HL-60/S4 treated with retinoic acid at 250 ng/mL for 4 days and 3 days (cell line): ENCODE results near the gene TNFAIP8L2.

Experiments used
- in situ Hi-C: fragments of 300-500 bp; cut with MboI; formaldehyde crosslinking; loops from 2 replicates; pipeline ENCODE4 v1.7.0; 2022; ENCODE audit warnings: low sequenced_read_pairs

Gene TNFAIP8L2

DNA sequence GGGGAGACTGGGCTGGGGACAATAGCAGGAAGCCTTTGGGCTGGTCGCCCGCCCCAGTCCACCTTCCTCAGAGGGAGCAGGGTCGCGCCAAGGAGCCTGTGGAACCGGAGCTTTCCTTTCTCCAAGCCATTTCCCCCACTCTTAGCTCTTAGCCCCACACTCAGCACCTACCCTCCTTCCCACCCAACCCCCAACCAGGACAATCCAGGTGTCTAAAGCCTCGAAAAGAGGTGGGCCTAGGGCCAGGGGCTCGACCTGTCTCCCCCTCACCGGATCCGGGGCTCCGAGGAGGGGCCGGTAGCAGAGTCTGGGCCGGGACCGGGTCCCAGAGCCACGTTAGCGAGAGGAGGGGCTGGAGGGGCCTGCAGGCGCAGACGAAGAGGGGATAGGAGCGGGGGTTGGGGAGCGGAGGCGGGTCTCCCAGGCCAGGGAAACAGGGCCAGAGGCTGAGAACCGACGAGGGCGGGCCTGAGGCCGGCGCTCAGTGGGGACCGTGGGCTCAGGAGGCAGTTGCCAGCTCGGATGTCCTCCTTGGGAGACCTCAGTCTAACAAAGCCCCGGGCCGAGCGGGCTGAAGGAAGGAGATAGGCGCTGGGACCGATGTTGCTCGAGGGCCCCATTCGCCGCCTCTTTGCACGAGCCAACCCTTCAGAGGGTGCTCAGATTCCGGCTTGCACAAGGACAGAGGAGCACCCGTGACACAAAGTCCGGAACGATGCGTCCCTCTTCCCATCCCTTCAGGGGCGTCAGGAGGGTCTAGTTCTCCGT lies 11.0 kb upstream of the TNFAIP8L2 start:
- in situ Hi-C loops = no loop called here

DNA sequence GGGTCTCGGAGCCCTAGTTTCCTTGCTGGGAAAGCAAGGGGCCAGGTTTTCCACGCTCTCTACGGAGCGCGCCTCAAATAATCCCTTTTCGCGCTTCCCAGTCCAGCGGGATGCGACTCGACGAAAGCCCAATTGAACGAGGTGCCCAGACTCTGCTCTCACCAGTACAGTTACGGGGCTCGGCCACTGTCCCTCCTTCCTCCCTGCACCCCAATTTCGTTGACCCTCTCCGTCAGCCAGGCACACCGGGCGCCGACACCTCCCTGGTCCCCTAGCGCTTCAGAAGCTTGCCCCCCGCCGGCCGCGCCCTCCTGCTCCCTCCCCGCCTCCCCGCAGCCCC lies 10.4 kb upstream of the TNFAIP8L2 start:
- in situ Hi-C loops = no loop called here

DNA sequence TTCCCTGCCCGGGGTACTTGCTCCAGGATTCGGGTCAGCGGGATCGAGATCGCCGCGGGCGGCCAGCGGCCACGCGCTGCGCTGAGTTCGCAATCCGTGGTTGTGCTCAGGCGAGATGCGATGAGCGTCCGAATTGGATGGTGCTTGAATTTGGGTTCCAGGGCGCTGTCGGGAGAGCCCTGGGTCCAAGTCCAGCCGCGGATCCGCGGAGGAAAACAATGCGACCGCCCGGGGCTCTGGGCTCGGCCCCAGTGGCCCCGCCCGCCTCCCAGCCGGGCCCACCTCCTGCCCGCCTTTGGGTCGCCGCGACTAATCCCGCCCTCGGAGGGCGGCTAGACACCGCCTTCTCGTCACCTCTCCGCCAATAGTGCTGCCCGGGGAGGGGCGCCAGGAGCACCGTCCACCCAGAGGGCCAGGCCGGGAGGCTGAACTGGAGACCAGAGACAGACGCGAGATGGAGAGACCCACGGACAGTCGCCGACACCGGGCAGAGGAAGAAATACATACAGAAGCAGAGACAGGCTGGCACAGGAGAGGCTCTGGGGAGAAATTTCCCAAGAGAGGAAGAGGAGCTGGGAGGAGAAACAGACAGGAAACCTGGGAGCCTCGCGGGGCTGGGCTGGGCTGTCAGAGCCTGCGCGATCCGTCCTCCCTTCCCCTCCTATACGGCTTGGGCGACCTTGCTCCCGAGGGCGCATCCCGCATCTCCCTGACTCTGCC lies 9.9 kb upstream of the TNFAIP8L2 start, which contains the start of gene SEMA6C:
TSS of gene SEMA6C (minus strand) at position 220 of the 720 bp plus-strand sequence. CDS start 4,010 bp downstream, outside the sequence.
- in situ Hi-C loops = no loop called here

DNA sequence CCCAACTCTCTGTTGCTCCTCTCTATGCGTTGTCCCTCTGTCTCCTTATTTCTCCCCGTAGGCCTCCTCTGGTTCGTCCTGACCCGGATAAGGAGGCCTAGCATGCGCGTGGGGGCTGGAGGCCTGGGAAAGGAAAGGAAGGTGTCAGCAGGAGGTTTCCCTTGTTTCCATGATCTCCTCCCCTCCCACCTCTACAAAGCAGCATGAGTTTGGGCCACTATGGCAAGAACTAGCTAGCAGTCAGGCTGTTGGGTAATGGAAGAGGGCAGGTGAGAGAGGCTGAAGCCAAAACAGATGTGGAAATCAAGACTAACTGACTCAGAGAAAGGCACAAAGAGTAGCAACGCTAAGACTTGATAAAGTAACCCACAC lies 9.3 kb upstream of the TNFAIP8L2 start:
- in situ Hi-C loops = no loop called here

DNA sequence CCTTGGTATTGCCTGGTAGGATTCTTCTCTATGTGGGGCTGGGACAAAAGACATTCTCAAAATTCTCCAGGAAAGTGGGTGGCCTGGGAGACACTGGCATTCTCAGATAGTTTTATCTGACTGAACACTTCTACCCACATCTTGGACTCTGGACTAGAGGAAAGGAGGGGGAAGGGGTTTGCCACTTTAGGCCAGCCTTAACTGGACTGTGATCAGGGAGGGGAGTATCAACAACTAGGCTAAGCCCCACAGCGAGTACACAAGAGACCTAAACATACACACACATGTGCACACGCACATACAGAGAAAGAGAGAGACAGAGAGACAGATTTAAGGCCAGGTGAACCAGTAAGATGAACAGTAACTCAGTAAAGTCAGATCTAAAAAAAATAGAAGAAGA lies 8.8 kb upstream of the TNFAIP8L2 start:
- in situ Hi-C loops = no loop called here

DNA sequence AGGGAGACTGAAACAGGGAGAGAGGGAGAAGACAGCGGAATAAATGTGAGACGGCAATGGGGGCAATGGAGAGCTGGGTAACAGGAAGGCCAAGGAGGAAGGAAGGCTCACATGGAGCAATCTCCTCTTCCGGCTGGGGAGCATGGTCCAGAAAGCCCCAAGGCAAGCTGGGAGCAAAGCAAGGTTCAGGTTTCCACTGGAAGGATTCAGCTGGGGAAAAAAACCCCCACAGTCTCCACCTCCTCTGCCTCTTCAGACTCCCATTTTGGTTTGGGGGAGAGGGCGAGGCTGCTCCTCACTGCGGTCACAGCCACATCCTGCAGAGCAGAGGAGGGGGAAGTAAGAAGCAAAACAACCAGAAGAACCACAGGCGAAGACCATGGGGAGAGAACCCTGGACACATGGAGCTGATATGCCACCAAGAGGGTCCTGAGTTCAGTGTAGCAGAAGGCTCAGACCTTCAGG lies 650 bp downstream of the TNFAIP8L2 start:
- in situ Hi-C loops = no loop called here

DNA sequence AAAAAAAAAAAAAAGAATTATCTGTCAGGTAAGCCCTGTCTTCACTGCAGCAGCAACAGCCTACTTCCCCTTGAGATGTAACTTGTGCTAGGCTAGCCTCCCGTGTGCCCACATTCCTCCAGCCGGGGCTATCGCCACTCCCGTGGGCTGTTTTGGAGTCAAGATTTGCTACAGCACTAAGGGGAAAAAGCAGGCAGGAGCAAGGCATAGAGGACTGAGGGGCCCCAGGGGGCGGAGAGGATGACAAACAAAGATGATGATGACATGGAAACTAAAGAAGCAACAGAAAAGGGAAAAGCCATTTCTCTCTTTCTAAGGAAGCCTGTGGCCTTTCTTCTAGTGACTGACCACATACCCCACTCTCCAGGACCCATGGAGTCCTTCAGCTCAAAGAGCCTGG lies 1.9 kb downstream of the TNFAIP8L2 start:
- in situ Hi-C loops = no loop called here

DNA sequence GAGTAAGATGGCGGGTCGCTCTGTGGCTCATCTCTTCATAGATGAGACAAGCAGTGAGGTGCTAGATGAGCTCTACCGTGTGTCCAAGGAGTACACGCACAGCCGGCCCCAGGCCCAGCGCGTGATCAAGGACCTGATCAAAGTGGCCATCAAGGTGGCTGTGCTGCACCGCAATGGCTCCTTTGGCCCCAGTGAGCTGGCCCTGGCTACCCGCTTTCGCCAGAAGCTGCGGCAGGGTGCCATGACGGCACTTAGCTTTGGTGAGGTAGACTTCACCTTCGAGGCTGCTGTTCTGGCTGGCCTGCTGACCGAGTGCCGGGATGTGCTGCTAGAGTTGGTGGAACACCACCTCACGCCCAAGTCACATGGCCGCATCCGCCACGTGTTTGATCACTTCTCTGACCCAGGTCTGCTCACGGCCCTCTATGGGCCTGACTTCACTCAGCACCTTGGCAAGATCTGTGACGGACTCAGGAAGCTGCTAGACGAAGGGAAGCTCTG lies 2.4 kb downstream of the TNFAIP8L2 start:
- in situ Hi-C loops = no loop called here

DNA sequence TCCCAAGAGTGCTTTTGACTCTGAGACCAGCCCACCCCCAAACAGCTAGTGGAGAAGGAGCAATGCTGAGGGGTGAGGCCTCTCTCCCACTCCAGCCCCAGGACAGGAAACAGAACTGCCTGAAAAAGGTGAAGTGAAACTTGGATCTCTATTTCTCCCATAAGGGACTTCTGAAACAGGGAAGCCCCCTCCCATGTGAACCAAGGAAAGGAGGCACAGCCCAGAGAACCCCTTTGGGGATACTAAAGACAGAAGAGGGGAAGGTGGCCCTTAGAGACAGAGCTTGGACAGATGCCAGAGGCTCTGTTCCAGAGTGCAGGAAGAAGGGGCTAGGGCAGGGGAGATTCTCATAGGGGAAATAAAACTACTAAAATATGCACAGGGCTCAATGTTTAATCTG lies 2.9 kb downstream of the TNFAIP8L2 start:
- in situ Hi-C loops = no loop called here

DNA sequence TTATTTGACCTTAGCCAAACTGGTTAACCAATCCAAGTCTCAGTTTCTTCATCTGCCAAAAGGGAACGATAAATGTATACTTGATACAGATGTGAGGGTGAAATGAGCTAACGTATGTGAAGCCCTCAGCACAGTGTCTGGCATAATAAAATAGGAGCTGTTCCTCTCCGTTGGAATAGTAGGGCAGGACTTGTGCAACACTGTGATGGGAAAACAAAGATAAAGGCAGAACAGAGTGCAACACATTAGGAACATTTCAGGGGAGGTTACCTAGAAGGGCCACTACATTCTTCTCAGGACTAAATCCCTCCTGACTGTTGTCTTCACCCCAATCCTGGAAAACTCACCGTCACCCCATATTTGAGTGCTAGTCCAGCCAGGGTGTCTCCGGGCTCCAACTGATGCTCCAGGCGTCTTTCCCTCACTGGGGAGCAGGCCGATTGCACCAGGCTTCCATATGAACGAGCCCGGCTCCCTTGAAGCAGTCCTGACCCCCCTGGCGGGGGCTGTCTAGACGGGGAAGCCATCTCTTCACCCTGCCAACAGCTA lies 8.4 kb downstream of the TNFAIP8L2 start:
- in situ Hi-C loops = no loop called here

DNA sequence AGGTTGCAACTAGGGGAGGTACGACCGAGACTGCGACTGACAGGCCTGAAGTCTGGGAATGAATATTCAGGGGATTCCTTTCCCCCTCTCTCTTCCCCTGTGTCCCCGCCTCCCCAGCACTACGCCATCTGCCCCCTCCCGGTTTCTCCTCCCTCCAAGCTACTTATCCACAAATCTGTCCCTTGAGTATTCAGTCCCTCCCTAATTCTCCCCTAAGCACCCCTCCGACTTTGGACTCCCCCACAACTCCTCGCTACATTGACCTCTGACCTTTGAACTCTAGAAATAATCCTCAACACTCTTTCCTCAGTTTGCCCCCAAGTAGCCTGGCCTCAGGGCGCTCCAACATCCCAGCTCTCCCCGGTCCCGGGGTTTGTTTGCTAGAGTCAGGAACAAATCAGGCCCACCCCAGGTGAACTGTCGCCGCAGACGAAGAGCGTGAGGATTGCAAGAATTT lies 8.9 kb downstream of the TNFAIP8L2 start:
- in situ Hi-C loops = no loop called here

DNA sequence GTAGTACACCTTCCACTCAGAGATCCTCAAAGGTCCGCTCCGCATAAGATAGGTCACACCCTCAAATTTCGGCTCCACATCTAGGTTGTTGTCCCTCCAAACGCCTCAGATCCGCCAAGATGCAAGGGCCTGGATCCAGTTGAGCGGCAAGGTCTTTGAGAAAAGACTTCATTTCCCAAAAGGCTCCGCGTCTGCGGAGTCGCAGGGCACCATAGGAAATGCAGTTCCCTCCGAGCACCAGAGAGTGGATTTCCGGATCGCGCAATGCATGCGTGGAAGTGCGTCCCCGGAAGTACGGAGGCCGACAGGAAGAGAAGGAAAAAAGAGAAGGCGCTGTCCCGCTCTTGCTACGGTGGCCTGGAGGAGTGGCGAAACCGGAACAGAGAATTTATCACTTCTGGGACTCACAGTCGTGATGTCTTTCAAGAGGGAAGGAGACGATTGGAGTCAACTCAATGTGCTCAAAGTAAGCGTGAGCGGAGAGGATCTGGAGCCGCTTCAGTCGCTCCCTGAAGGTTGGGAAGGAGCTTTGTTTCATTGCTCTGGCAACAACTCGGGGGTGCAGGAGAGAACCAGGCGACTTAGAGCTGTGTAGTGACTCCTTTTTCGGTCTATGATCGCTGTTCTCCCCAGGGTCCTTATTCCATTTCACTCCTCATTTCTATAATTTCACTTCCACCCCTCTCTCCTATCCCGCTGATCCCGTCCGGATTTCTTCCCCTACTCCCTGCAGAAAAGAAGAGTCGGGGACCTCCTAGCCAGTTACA lies 9.5 kb downstream of the TNFAIP8L2 start, which contains the start of the genes LYSMD1 and SCNM1:
TSS of gene LYSMD1 (minus strand) at position 165 of the 767 bp plus-strand sequence. CDS start 644 bp downstream, outside the sequence.
TSS of gene SCNM1 (plus strand) at position 407 of the 767 bp plus-strand sequence. CDS start at position 416, 9 bp downstream.
- in situ Hi-C loops = no loop called here

DNA sequence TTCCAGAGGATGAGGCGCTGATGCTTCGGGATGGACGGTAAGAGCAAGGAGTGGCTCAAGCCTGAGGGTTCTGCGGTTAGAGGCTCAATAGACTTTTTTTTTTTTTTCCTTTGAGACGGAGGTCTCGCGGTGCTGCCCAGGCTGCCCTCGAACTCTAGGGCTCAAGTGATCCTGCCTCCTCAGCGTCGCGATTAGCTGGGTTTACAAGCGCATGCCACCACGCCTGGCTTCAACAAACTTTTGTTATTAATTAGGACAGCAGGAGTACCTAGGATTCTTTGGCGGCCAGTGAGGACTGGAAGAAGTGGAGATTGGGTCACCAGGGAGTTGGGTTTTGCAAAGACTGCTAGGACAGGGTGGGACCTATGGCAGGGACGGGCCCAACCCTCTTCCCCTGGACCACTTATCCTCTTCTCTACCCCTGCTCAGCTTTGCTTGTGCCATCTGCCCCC lies 10.1 kb downstream of the TNFAIP8L2 start:
- in situ Hi-C loops = no loop called here

DNA sequence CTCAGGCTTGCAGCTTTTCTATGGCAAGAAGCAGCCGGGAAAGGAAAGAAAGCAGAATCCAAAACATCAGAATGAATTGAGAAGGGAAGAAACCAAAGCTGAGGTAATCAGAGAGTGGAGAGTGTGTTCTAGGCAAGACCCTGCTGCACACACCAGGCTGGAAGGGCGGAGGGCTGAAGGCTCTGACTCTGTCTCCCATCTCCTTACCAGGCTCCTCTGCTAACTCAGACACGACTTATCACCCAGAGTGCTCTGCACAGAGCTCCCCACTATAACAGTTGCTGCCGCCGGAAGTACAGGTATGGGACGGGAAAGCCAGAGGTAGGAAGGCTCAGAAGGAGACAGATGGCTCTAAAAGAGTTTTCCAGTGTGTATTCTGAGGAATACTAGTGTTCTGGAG lies 10.7 kb downstream of the TNFAIP8L2 start:
- in situ Hi-C loops = no loop called here

DNA sequence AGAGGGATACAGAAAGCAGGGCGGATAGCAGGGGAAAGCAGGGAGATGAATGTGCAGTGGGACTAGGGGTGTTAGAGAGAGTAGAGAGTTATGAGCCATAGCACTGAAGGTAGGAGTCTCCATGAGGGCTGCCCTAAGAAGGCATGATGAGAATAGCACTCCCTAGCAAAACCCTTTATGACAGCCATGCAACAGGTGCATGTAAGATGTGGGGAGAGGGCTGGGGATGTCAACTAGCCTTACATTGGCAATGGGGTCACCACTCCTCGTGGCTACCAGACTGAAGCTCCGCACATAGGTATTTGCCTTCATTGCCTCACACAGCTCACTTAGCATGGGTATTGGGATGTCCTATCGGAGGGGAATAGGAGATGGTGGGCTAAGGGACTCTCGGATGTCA lies 14.7 kb downstream of the TNFAIP8L2 start:
- in situ Hi-C loops = no loop called here

DNA sequence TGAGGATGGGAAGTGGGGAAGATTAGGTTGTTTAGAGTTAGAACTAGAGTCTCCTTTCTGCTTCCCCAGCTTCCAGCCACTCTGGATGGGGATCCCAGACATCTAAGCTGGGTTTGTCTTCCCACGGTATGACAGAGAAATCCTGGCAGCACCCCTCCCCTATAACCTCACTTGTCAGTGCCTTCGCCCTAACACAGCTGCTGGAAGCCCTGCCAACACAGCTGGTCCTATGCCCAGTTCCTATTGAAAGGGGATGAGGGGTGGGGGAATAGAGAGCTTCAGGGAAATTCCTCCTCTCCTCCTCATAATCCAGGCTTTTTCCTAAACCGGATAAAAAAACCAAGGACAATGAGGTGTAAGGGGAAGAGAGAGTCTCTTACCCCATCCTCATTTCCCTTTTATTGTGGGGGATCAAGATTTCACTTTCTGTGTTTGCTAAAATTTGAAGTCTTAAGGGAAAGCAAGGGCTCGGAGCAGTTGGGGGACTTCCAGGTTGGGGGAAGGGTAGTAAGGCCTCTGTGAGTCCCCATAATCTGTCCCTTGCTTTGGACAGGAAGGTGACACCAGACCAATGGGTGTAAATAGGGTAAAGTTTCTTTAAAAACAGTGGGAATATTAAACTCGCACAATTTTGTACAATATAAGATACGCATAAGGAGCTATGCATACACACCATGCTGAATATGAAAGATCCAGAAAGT lies 18.7 kb downstream of the TNFAIP8L2 start:
- in situ Hi-C loops = no loop called here

DNA sequence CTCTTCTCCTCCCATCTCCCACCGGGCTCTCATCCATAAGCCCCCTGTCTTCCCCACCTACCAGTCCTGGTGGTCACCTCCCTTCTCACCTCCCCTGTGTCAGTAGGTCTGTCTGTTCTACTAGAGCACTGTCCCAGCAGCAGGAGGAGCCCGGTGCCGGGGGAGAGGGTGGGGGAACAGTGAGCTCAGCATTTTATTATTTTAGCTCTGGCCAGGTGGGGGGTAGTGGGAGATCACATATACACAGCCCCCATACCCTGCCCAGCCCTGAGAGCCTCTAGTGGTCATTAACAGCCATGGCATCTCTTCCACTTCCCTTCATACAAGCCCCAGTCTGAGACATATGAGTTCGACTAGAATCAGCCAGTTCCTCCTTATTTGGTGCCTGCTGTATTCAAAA lies 19.4 kb downstream of the TNFAIP8L2 start, which contains the start of gene TMOD4:
TSS of gene TMOD4 (minus strand) at position 119 of the 400 bp plus-strand sequence. CDS start 1,106 bp downstream, outside the sequence.
- in situ Hi-C loops = no loop called here

DNA sequence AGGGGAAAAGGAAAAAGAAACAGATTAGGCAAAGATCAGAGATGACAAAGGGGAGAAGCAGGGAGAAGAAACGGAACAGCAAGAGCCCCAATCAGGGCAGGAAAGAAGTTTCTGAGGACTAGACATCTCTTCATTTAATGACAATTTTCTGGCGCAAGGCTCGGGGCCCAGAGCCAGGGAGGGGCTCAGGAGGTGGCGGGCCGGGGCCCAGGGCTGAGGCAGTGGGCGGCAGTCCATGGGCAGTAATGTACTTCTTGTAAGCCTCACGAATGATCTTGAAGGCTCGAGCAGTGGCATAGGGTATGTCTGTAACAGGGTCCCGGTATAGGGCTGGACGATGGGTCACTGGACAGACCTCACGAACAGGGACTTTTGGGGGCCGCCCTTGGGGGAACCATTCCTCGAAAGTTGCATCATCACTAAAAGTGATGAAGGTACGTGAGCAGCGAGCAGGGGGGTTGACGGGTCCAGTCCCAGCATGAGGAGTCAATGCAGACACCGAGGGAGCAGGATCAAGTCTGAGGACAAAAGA lies 20.1 kb downstream of the TNFAIP8L2 start:
- in situ Hi-C loops = no loop called here

DNA sequence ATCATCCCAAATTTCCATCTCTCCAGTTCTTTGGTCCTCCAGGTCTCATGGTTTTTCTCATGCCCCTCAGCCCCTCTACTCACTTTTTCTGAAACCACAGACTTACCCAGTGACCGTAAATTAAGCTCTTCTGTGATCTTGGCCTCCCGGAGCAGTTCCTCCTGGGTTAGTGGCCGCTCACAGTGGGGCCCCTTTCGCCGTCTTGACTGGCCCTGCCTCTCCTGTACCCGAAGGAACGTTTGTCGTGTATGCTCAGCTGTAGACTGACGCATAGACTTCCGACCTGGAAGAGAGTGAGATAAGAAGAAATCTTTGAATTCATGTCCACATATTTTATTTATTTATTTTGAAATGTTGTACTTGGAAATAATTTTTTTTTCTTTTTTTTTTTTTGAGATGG lies 27.8 kb downstream of the TNFAIP8L2 start:
- in situ Hi-C loops = no loop called here

DNA sequence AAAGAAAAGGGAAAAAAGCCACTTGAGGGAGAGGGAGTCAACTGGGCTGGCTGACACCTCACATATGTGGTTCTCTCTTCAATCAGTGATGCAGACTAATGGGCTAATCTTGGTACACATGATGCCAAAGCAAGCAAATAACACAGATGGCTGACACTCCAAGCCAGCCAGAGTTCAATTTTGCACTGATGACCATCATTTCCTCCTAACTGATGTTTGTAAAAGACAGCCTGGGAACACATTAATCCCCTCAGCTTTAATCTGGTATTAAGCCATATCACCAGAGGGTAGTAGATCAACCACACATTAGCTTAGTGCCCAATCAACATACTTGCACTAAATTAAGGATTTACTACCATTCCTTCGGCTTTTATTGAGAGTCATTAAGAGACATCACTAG lies 30.8 kb downstream of the TNFAIP8L2 start:
- in situ Hi-C loops = no loop called here
